Keratinocyte (primary cell): ENCODE results near the gene SCUBE2. TPM values are rescaled to one million over a fixed set of nuclear protein-coding genes. Genes with fewer than 3 reads are reported as not detected.

Experiments
- DNase-seq: peaks from one replicate; pipeline ENCODE4 v3.0.0-alpha.2; 2011; ENCODE audit warnings: low read depth, missing footprints, low spot score
- FAIRE-seq: peaks from 2 replicates; lab custom pipeline; 2011; peaks lifted over from hg19 to GRCh38; lab: Jason Lieb, UNC
- H2AFZ ChIP-seq: 2 replicates; pipeline ENCODE4 v1.6.0; 2012; ENCODE audit warnings: low read length, control low read depth, inconsistent platforms; ENCODE audit not compliant: control insufficient read depth
- H3K27ac ChIP-seq: 2 replicates; pipeline ENCODE4 v1.5.1; 2011; ENCODE audit warnings: low read length; ENCODE audit not compliant: control insufficient read depth, insufficient read depth
- H3K27me3 ChIP-seq: 3 replicates; pipeline ENCODE4 v1.6.0; 2011; ENCODE audit warnings: low read length; ENCODE audit not compliant: control insufficient read depth, insufficient read depth; ENCODE audit errors: extremely low read depth
- H3K36me3 ChIP-seq, 2 experiments: 2 replicates in 1 of 2; 3 replicates in 1 of 2; pipeline ENCODE4 v1.5.1; 2011; ENCODE audit warnings: low read length in 2 of 2, mild to moderate bottlenecking in 1 of 2; ENCODE audit not compliant: control insufficient read depth in 2 of 2, insufficient read depth in 2 of 2; ENCODE audit errors: extremely low read depth in 1 of 2
- H3K4me1 ChIP-seq: 3 replicates; pipeline ENCODE4 v1.5.1; 2011; ENCODE audit warnings: low read length; ENCODE audit not compliant: control insufficient read depth, insufficient read depth; ENCODE audit errors: extremely low read depth
- H3K4me2 ChIP-seq: 3 replicates; pipeline ENCODE4 v1.6.0; 2011; ENCODE audit warnings: low read depth, low read length; ENCODE audit not compliant: control insufficient read depth, insufficient read depth; ENCODE audit errors: extremely low read depth
- H3K4me3 ChIP-seq, 3 experiments: fragments of 200-600 bp in 1 of 3; sonication (generic) in 1 of 3; 2 replicates in 2 of 3; 3 replicates in 1 of 3; pipeline ENCODE4 v1.5.1; 2011 to 2016; ENCODE audit warnings: low read length in 3 of 3, mild to moderate bottlenecking in 3 of 3, control low read depth in 2 of 3, inconsistent platforms in 1 of 3, low read depth in 1 of 3, mixed read lengths in 1 of 3, mixed run types in 1 of 3, moderate library complexity in 1 of 3; ENCODE audit not compliant: control insufficient read depth in 2 of 3, insufficient read depth in 2 of 3; ENCODE audit errors: extremely low read depth in 1 of 3
- H3K79me2 ChIP-seq: 2 replicates; pipeline ENCODE4 v1.6.0; 2012; ENCODE audit warnings: low read length; ENCODE audit not compliant: control insufficient read depth, insufficient read depth
- H3K9ac ChIP-seq: 3 replicates; pipeline ENCODE4 v1.6.0; 2011; ENCODE audit warnings: low read length; ENCODE audit not compliant: control insufficient read depth, insufficient read depth; ENCODE audit errors: extremely low read depth
- H3K9me1 ChIP-seq: 3 replicates; pipeline ENCODE4 v1.6.0; 2011; ENCODE audit warnings: low read length; ENCODE audit not compliant: control insufficient read depth, insufficient read depth; ENCODE audit errors: extremely low read depth
- H3K9me3 ChIP-seq: 2 replicates; pipeline ENCODE4 v1.5.1; 2012; ENCODE audit warnings: low read depth, low read length; ENCODE audit not compliant: control insufficient read depth
- H4K20me1 ChIP-seq: 3 replicates; pipeline ENCODE4 v1.6.0; 2011; ENCODE audit warnings: low read length; ENCODE audit not compliant: control insufficient read depth, insufficient read depth; ENCODE audit errors: extremely low read depth
- CTCF ChIP-seq, 3 experiments: IDR thresholded peaks in 1 of 3; conservative IDR thresholded peaks in 1 of 3; optimal IDR thresholded peaks in 1 of 3; 2 replicates in 2 of 3; 3 replicates in 1 of 3; pipeline versions ENCODE3 to v1.5.1; 2011; ENCODE audit warnings: low read length in 3 of 3, mild to moderate bottlenecking in 3 of 3, moderate library complexity in 2 of 3, control low read depth in 1 of 3, inconsistent platforms in 1 of 3; ENCODE audit not compliant: insufficient read depth in 2 of 3; ENCODE audit errors: extremely low read depth in 1 of 3
- EZH2 ChIP-seq: IDR thresholded peaks from one replicate; pipeline ENCODE4 v1.6.1; 2012; ENCODE audit warnings: inconsistent platforms, mild to moderate bottlenecking, low read length, moderate library complexity
- dilution Hi-C: fragments of 300-500 bp; cut with MboI; formaldehyde crosslinking; loops from one replicate; pipeline ENCODE4 v1.7.0; 2020; ENCODE audit warnings: low sequenced_read_pairs; ENCODE audit not compliant: extremely low pct_ligation_motif_present
- polyA plus RNA-seq, 5 experiments: library from polyadenylated mRNA; depleted of rRNA in 3 of 5; stranded (reverse) in 3 of 5; stranded (forward) in 1 of 5; unstranded in 1 of 5; fragments of >200 nt; gene quantifications; 1 replicate in 1 of 5; 2 replicates in 3 of 5; 3 replicates in 1 of 5; pipeline versions ENCODE4 v1.2.1 to v1.2.3, GENCODE V29; 2011 to 2012; ENCODE audit warnings: missing spikeins in 2 of 5, low read depth in 1 of 5, low replicate concordance in 1 of 5

SCUBE2 gene
- polyA plus RNA-seq, 1 donor (not counting 4 experiments of a cell fraction or from before 2014, with no cell fraction given), result 1.5 TPM

GRCh38 chr11:9039863-9040262 lies 51.5 kb downstream of the SCUBE2 start:
- no peaks in the 10 kb centered on the region for H3K36me3 ChIP-seq
- H3K9me1 ChIP-seq, result no peaks in the 10 kb centered on the region
- no peak for FAIRE-seq
- no peak overlapping the region for H3K27ac ChIP-seq
- TF ChIP-seq EZH2 (no peak), CTCF (optimal IDR thresholded peaks at IDR 0.05 in 1 of 3, IDR thresholded peaks at IDR 0.05 in 1 of 3, conservative IDR thresholded peaks at IDR 0.05 in 1 of 3; ENCODE audit: extremely low read depth in 1 of 3, insufficient read depth in 2 of 3, low read length in 3 of 3) (no peak)
- no peak overlapping the region for H3K4me3 ChIP-seq
- DNase-seq, result no peak
- dilution Hi-C loops, result no loop called here
- H3K4me1 ChIP-seq, result no peaks in the 10 kb centered on the region
- no peaks in the 10 kb centered on the region for H3K79me2 ChIP-seq
- no peak overlapping the region for H3K4me2 ChIP-seq
- peaks cover 4% of the 10 kb centered on the region for H3K9me3 ChIP-seq
- H2AFZ ChIP-seq, result no peak overlapping the region
- H3K9ac ChIP-seq, result no peak overlapping the region
- H4K20me1 ChIP-seq, result no peaks in the 10 kb centered on the region
- peaks cover 10% of the 10 kb centered on the region for H3K27me3 ChIP-seq

GRCh38 chr11:9039198-9039597 lies 52.2 kb downstream of the SCUBE2 start:
- TF ChIP-seq CTCF (optimal IDR thresholded peaks at IDR 0.05 in 1 of 3, IDR thresholded peaks at IDR 0.05 in 1 of 3, conservative IDR thresholded peaks at IDR 0.05 in 1 of 3; ENCODE audit: extremely low read depth in 1 of 3, insufficient read depth in 2 of 3, low read length in 3 of 3), result no peak
- TF ChIP-seq EZH2, result no peak
- no peak for FAIRE-seq
- H2AFZ ChIP-seq, result no peak overlapping the region

More at GRCh38 chr11:9039198-9039597, 52.2 kb downstream of the SCUBE2 start:
- H3K4me2 ChIP-seq, result no peak overlapping the region
- H4K20me1 ChIP-seq, result no peaks in the 10 kb centered on the region
- DNase-seq, result no peak
- H3K4me1 ChIP-seq, result no peaks in the 10 kb centered on the region
- peaks cover 4% of the 10 kb centered on the region for H3K9me3 ChIP-seq
- no peaks in the 10 kb centered on the region for H3K36me3 ChIP-seq
- dilution Hi-C loops, result no loop called here
- H3K9me1 ChIP-seq, result no peaks in the 10 kb centered on the region
- no peak overlapping the region for H3K9ac ChIP-seq
- H3K79me2 ChIP-seq, result no peaks in the 10 kb centered on the region
- no peak overlapping the region for H3K4me3 ChIP-seq
- no peak overlapping the region for H3K27ac ChIP-seq
- H3K27me3 ChIP-seq, result peaks cover 10% of the 10 kb centered on the region
